GM12878 (cell line): ENCODE results near the gene HIVEP3. TPM values are rescaled to one million over a fixed set of nuclear protein-coding genes. Genes with fewer than 3 reads are reported as not detected.

Experiments used
- ATAC-seq: fragments of 200-7000 bp; cut with Tn5 transposase; 3 replicates; pipeline ENCODE4 v1.9.1; 2020; ENCODE audit warnings: mild to moderate bottlenecking, moderate library complexity
- BruUV-seq: library from RNA; stranded (reverse); fragments of 400-500 nt; replicated peaks from 2 replicates; lab custom pipeline; 2021; lab: Mats Ljungman, UMichigan
- CTCF ChIA-PET: fragments of 300-600 bp; sonication (Branson Sonifier 250); formaldehyde crosslinking; extraction: SDS; loops from one replicate; lab custom pipeline; 2021; ENCODE audit warnings: inconsistent platforms; lab: Yijun Ruan, JAX
- POLR2A ChIA-PET: fragments of 350-600 bp; formaldehyde crosslinking; extraction: SDS; loops from one replicate; lab custom pipeline; 2021; ENCODE audit warnings: inconsistent platforms; lab: Charles Lee
- RAD21 ChIA-PET: fragments of 300-600 bp; sonication (Branson Sonifier 250); formaldehyde crosslinking; loops from one replicate; lab custom pipeline; 2023; ENCODE audit warnings: antibody characterized with exemption; ENCODE audit not compliant: unreplicated experiment; lab: Charles Lee
- SMC1A ChIA-PET: fragments of 300-600 bp; sonication (Branson Sonifier 250); formaldehyde crosslinking; loops from one replicate; lab custom pipeline; 2023; ENCODE audit not compliant: unreplicated experiment, uncharacterized antibody; lab: Charles Lee
- DNase-seq: peaks from one replicate; pipeline ENCODE4 v3.0.0-alpha.2; 2011; ENCODE audit warnings: low read depth, low spot score
- FAIRE-seq: peaks from 3 replicates; lab custom pipeline; 2011; peaks lifted over from hg19 to GRCh38; lab: Jason Lieb, UNC
- H2AFZ ChIP-seq: 2 replicates; pipeline ENCODE4 v1.6.0; 2011; ENCODE audit warnings: low read depth, low read length, control low read depth; ENCODE audit not compliant: control insufficient read depth
- H3K27ac ChIP-seq: 2 replicates; pipeline ENCODE4 v1.5.1; 2011; ENCODE audit warnings: control low read depth; ENCODE audit not compliant: control insufficient read depth, insufficient read depth
- H3K27me3 ChIP-seq, 2 experiments: replicated peaks in 1 of 2; 2 replicates each; pipeline versions ENCODE4 v1.6.0 to v1.6.1; 2011; ENCODE audit warnings: low read length in 1 of 2; ENCODE audit not compliant: control insufficient read depth in 2 of 2, insufficient read depth in 2 of 2
- H3K36me3 ChIP-seq, 2 experiments: 2 replicates each; pipeline ENCODE4 v1.5.1; 2011; ENCODE audit warnings: low read length in 1 of 2; ENCODE audit not compliant: control insufficient read depth in 2 of 2, insufficient read depth in 2 of 2
- H3K4me1 ChIP-seq: 2 replicates; pipeline ENCODE4 v1.6.1; 2011; ENCODE audit warnings: mild to moderate bottlenecking, low read length, moderate library complexity, mixed read lengths; ENCODE audit not compliant: control insufficient read depth, insufficient read depth
- H3K4me2 ChIP-seq: 2 replicates; pipeline ENCODE4 v1.6.0; 2011; ENCODE audit warnings: control low read depth; ENCODE audit not compliant: control insufficient read depth, insufficient read depth
- H3K4me3 ChIP-seq: fragments of 200-600 bp; sonication (generic); 2 replicates; pipeline ENCODE4 v1.5.1; 2016
- H3K79me2 ChIP-seq: 2 replicates; pipeline ENCODE4 v1.6.0; 2011; ENCODE audit warnings: low read length; ENCODE audit not compliant: control insufficient read depth, insufficient read depth
- H3K9ac ChIP-seq: 2 replicates; pipeline ENCODE4 v1.8.0; 2011; ENCODE audit warnings: low read length, control low read depth, mixed read lengths; ENCODE audit not compliant: control insufficient read depth, insufficient read depth
- H3K9me3 ChIP-seq: replicated peaks from 3 replicates; pipeline ENCODE4 v1.5.1; 2011; ENCODE audit warnings: mild to moderate bottlenecking, low read length; ENCODE audit not compliant: control insufficient read depth, insufficient read depth
- H4K20me1 ChIP-seq: 2 replicates; pipeline ENCODE4 v1.6.0; 2011; ENCODE audit not compliant: control insufficient read depth, insufficient read depth
- CTCF ChIP-seq, 3 experiments: IDR thresholded peaks in 2 of 3; conservative IDR thresholded peaks in 1 of 3; 2 replicates each; pipeline ENCODE4 v1.5.1; 2011; ENCODE audit warnings: low read depth in 3 of 3, low read length in 3 of 3, mild to moderate bottlenecking in 3 of 3, control low read depth in 2 of 3, moderate library complexity in 2 of 3, inconsistent platforms in 1 of 3, mixed read lengths in 1 of 3; ENCODE audit not compliant: control insufficient read depth in 2 of 3, insufficient read depth in 1 of 3; ENCODE audit errors: extremely low read depth in 1 of 3
- EED ChIP-seq: sonication (generic); IDR thresholded peaks from 2 replicates; pipeline ENCODE4 v1.6.1; 2016; ENCODE audit warnings: antibody characterized with exemption, low read depth
- MEF2A ChIP-seq: IDR thresholded peaks from 2 replicates; pipeline ENCODE4 v1.6.1; 2011; ENCODE audit warnings: low read depth, mild to moderate bottlenecking, low read length, moderate library complexity; ENCODE audit not compliant: insufficient read depth
- NFXL1 ChIP-seq: fragments of 450-650 bp; IDR thresholded peaks from 2 replicates; pipeline ENCODE4 v1.6.1; 2017; ENCODE audit warnings: antibody characterized with exemption, mild to moderate bottlenecking, borderline replicate concordance
- SP1 ChIP-seq: IDR thresholded peaks from one replicate; pipeline ENCODE4 v1.6.1; 2011; ENCODE audit warnings: low read depth, low read length
- TARDBP ChIP-seq: IDR thresholded peaks from 2 replicates; pipeline ENCODE4 v1.6.1; 2016; ENCODE audit warnings: borderline replicate concordance
- ZBTB11 ChIP-seq: fragments of 450-650 bp; formaldehyde crosslinking; IDR thresholded peaks from 2 replicates; pipeline ENCODE4 v1.5.0; 2022; ENCODE audit warnings: mild to moderate bottlenecking, missing genetic modification characterization
- ZNF274 ChIP-seq: IDR thresholded peaks from one replicate; pipeline ENCODE4 v1.8.0; 2011; ENCODE audit not compliant: insufficient read length, insufficient read depth
- WGBS: methylation state at CpG from one replicate; pipeline ENCODE4 v1.1.6; 2016; ENCODE audit warnings: low lambda C conversion rate; ENCODE audit not compliant: insufficient replicate concordance, insufficient coverage; ENCODE audit errors: missing lambda C conversion rate; 5-methylcytosine and 5-hydroxymethylcytosine counted together
- in situ Hi-C: fragments of 300-500 bp; cut with MboI; formaldehyde crosslinking; loops from 9 replicates; pipeline ENCODE4 v1.14.3; 2018; ENCODE audit warnings: mixed read lengths
- intact Hi-C: fragments of 100-400 bp; cut with micrococcal nuclease; formaldehyde crosslinking; loops from one replicate; pipeline ENCODE4 v1.14.2; 2022; ENCODE audit not compliant: unreplicated experiment
- polyA plus RNA-seq, 11 experiments: library from polyadenylated mRNA; depleted of rRNA in 4 of 11; unstranded in 6 of 11; stranded (reverse) in 5 of 11; fragments of >200 nt; fragmentation: Nextera tagmentation in 4 of 11; fragmentation: Illumina TruSeq in 1 of 11; extraction: Ambion mirVana in 4 of 11; extraction: Trizol in 1 of 11; gene quantifications; 1 replicate in 1 of 11; 2 replicates in 10 of 11; pipeline versions ENCODE4 v1.2.1 to v1.2.3, GENCODE V29; 2011 to 2016; ENCODE audit warnings: inconsistent platforms in 2 of 11, missing spikeins in 2 of 11, low read depth in 1 of 11
- total RNA-seq, 4 experiments: library from RNA; depleted of rRNA in 3 of 4; stranded (reverse); fragments of >200 nt in 3 of 4; fragmentation: Illumina TruSeq in 1 of 4; extraction: Trizol in 1 of 4; gene quantifications; 2 replicates each; pipeline versions ENCODE4 v1.2.1 to v1.2.3, GENCODE V29; 2013 to 2021
- TF ChIP-seq, protein P1 (sequence below): IDR thresholded peaks from 2 replicates; pipeline ENCODE4 v1.6.1; 2012; ENCODE audit warnings: low read length, inconsistent platforms

HIVEP3 gene
- total and polyA plus RNA-seq, 10 of the 15 experiments (the other 5 are each of a cell fraction or from before 2014, with no cell fraction given) = 1.8 to 13.6 (median 3.8) TPM

- no peaks in the 10 kb centered on the region; the same call in 2 of the 3 replicates for H3K9me3 ChIP-seq
- no peak overlapping the region for H2AFZ ChIP-seq
- no peak overlapping the region for H3K27ac ChIP-seq
- no peaks in the 10 kb centered on the region for H3K27me3 ChIP-seq
- H3K4me1 ChIP-seq = no peaks in the 10 kb centered on the region
- SMC1A ChIA-PET = interaction anchor here (0.9 to 1.8 kb wide), 7 partner anchors 9 to 58 kb away, joined by 3 to 4 read pairs (median 3); no protein-coding TSS in a partner anchor
- ATAC-seq (no peak), DNase-seq (no peak), FAIRE-seq (no peak)
- no peak overlapping the region for H3K9ac ChIP-seq
- TF ChIP-seq SP1 (no peak), ZBTB11 (CRISPR knock-in tag) (no peak), EED (no peak), MEF2A (no peak), ZNF274 (no peak), TARDBP (no peak), CTCF (IDR thresholded peaks at IDR 0.05 in 2 of 3, conservative IDR thresholded peaks at IDR 0.05 in 1 of 3; ENCODE audit: control insufficient read depth in 2 of 3, extremely low read depth in 1 of 3, insufficient read depth in 1 of 3, low read depth in 3 of 3, low read length in 3 of 3) (no peak), NFXL1 (no peak)
- TF ChIP-seq, protein P1, sequence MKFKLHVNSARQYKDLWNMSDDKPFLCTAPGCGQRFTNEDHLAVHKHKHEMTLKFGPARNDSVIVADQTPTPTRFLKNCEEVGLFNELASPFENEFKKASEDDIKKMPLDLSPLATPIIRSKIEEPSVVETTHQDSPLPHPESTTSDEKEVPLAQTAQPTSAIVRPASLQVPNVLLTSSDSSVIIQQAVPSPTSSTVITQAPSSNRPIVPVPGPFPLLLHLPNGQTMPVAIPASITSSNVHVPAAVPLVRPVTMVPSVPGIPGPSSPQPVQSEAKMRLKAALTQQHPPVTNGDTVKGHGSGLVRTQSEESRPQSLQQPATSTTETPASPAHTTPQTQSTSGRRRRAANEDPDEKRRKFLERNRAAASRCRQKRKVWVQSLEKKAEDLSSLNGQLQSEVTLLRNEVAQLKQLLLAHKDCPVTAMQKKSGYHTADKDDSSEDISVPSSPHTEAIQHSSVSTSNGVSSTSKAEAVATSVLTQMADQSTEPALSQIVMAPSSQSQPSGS = no peak
- no peak overlapping the region for H3K4me2 ChIP-seq
- no TSS peak for BruUV-seq
- POLR2A ChIA-PET = interaction anchor here (1.1 to 1.2 kb wide), 2 partner anchors 9 to 35 kb away, joined by 3 to 5 read pairs; no protein-coding TSS in a partner anchor
- RAD21 ChIA-PET = no interaction called here
- in situ Hi-C loops = no loop called here
- WGBS = 82% methylated on average over 3 of the region's 3 CpGs
- no peaks in the 10 kb centered on the region for H3K79me2 ChIP-seq
- no peaks in the 10 kb centered on the region for H4K20me1 ChIP-seq
- no peaks in the 10 kb centered on the region; a peak in 1 of 4 replicates for H3K36me3 ChIP-seq
- intact Hi-C loops = no loop called here
- CTCF ChIA-PET = no interaction called here
- H3K4me3 ChIP-seq = no peak overlapping the region
Measured at GRCh38 chr1:41598325-41598724, 320.4 kb downstream of the HIVEP3 start.
